ENCODE data around the gene SMARCE1.

DNA sequence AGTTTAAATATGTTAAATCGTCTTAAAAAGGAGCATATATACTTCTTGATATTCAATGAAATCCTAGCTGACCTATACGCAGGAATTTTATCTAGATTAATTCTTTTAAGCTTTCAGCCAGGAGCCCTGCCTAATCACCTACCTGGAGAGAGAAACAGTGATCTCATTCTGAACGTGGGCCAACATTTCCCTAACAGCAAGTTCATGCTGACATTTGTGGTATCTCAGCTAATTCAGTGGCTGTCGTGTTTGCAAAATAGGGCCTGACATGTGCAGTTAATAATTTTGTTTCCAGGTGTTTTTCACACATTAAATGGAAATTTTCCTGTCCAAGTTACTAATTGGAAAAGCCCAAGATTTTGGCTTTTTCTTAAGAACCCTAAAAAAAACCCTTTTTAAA, 38.6 kb upstream of the SMARCE1 start:
- TF ChIP-seq BRCA1 (IDR thresholded peaks at IDR 0.05): no peak
- no peak for TF ChIP-seq BRCA1 (CRISPR knock-in tag; IDR thresholded peaks at IDR 0.05)
- no peak for TF ChIP-seq MED1 (CRISPR knock-in tag; IDR thresholded peaks at IDR 0.05; ENCODE audit: borderline replicate concordance)
- no peak for TF ChIP-seq POLR2AphosphoS2 (IDR thresholded peaks at IDR 0.05; ENCODE audit: low read length)
- TF ChIP-seq, protein P1, sequence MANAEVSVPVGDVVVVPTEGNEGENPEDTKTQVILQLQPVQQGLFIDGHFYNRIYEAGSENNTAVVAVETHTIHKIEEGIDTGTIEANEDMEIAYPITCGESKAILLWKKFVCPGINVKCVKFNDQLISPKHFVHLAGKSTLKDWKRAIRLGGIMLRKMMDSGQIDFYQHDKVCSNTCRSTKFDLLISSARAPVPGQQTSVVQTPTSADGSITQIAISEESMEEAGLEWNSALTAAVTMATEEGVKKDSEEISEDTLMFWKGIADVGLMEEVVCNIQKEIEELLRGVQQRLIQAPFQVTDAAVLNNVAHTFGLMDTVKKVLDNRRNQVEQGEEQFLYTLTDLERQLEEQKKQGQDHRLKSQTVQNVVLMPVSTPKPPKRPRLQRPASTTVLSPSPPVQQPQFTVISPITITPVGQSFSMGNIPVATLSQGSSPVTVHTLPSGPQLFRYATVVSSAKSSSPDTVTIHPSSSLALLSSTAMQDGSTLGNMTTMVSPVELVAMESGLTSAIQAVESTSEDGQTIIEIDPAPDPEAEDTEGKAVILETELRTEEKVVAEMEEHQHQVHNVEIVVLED (CRISPR knock-in tag; IDR thresholded peaks at IDR 0.05): no peak
